ENCODE data around the gene P2RX5. TPM values are rescaled to one million over a fixed set of nuclear protein-coding genes. Genes with fewer than 3 reads are reported as not detected.

P2RX5 gene
- total and polyA plus RNA-seq, 10 of the 15 experiments (the other 5 are each of a cell fraction or from before 2014, with no cell fraction given): 6.9 to 28.8 (median 19.5) TPM

- H3K4me2 ChIP-seq (ENCODE audit: control insufficient read depth, insufficient read depth): no peak overlapping the region
- H3K4me1 ChIP-seq (ENCODE audit: control insufficient read depth, insufficient read depth, low read length): 0 out of 2 replicates have a peak, but pooled peaks cover 2% of the 10 kb centered on the region
- ChIA-PET POLR2A (no interaction called here), CTCF (no interaction called here), RAD21 (ENCODE audit: unreplicated experiment) (no interaction called here), SMC1A (ENCODE audit: uncharacterized antibody, unreplicated experiment) (no interaction called here)
- TF ChIP-seq NFYB (IDR thresholded peaks at IDR 0.05; ENCODE audit: insufficient read depth, low read depth, low read length): no peak
- no peak for TF ChIP-seq TCF7 (IDR thresholded peaks at IDR 0.05; ENCODE audit: borderline replicate concordance)
- no peak for TF ChIP-seq MXI1 (IDR thresholded peaks at IDR 0.05; ENCODE audit: low read depth, low read length)
- no peak for TF ChIP-seq HCFC1 (IDR thresholded peaks at IDR 0.05; ENCODE audit: low read length)
- TF ChIP-seq NFIC (IDR thresholded peaks at IDR 0.05; ENCODE audit: low read depth, low read length): no peak
- H3K27ac ChIP-seq (ENCODE audit: control insufficient read depth, insufficient read depth): no peak overlapping the region
- DNase-seq (ENCODE audit: low read depth, low spot score): no peak
- ATAC-seq: no peak
- no peak overlapping the region for H3K4me3 ChIP-seq
- in situ Hi-C loops (cut with MboI): no loop called here
- no TSS peak for BruUV-seq (replicated peaks)
- no peaks in the 10 kb centered on the region; the same call in 2 of the 3 replicates for H3K9me3 ChIP-seq (replicated peaks; ENCODE audit: control insufficient read depth, insufficient read depth, low read length)
- no peak overlapping the region for H3K9ac ChIP-seq (ENCODE audit: control insufficient read depth, insufficient read depth, low read length)
- no peak for FAIRE-seq
- WGBS (ENCODE audit: insufficient coverage, insufficient replicate concordance, low lambda C conversion rate, missing lambda C conversion rate): 81% methylated on average over 10 of the region's 10 CpGs
- no peaks in the 10 kb centered on the region for H3K36me3 ChIP-seq (ENCODE audit: control insufficient read depth in 2 of 2, insufficient read depth in 2 of 2, low read length in 1 of 2)
- H3K79me2 ChIP-seq (ENCODE audit: control insufficient read depth, insufficient read depth, low read length): no peaks in the 10 kb centered on the region
- intact Hi-C loops (cut with micrococcal nuclease; ENCODE audit: unreplicated experiment): no loop called here
- no peaks in the 10 kb centered on the region for H3K27me3 ChIP-seq (replicated peaks in 1 of 2; ENCODE audit: control insufficient read depth in 2 of 2, insufficient read depth in 2 of 2, low read length in 1 of 2)
- no peaks in the 10 kb centered on the region for H4K20me1 ChIP-seq (ENCODE audit: control insufficient read depth, insufficient read depth)
- H2AFZ ChIP-seq (ENCODE audit: control insufficient read depth, low read depth, low read length): no peak overlapping the region
These were observed 49.1 kb upstream of the P2RX5 start for GRCh38 chr17:3745071-3745470.

GRCh38 chr17:3744014-3744413, 48.1 kb upstream of the P2RX5 start:
- ATAC-seq (no peak), DNase-seq (ENCODE audit: low read depth, low spot score) (no peak), FAIRE-seq (no peak)
- in situ Hi-C loops (cut with MboI) (no loop called here), intact Hi-C loops (cut with micrococcal nuclease; ENCODE audit: unreplicated experiment) (no loop called here)
- Histone ChIP-seq H3K4me1 (ENCODE audit: control insufficient read depth, insufficient read depth, low read length) (0 out of 2 replicates have a peak, but pooled peaks cover 2% of the 10 kb centered on the region), H3K9me3 (replicated peaks; ENCODE audit: control insufficient read depth, insufficient read depth, low read length) (no peaks in the 10 kb centered on the region; the same call in 2 of the 3 replicates), H3K79me2 (ENCODE audit: control insufficient read depth, insufficient read depth, low read length) (no peaks in the 10 kb centered on the region), H3K4me3 (no peak overlapping the region), H3K4me2 (ENCODE audit: control insufficient read depth, insufficient read depth) (no peak overlapping the region), H3K27ac (ENCODE audit: control insufficient read depth, insufficient read depth) (no peak overlapping the region), H2AFZ (ENCODE audit: control insufficient read depth, low read depth, low read length) (no peak overlapping the region), H3K36me3 (ENCODE audit: control insufficient read depth in 2 of 2, insufficient read depth in 2 of 2, low read length in 1 of 2) (no peaks in the 10 kb centered on the region), H4K20me1 (ENCODE audit: control insufficient read depth, insufficient read depth) (no peaks in the 10 kb centered on the region), H3K27me3 (replicated peaks in 1 of 2; ENCODE audit: control insufficient read depth in 2 of 2, insufficient read depth in 2 of 2, low read length in 1 of 2) (no peaks in the 10 kb centered on the region), H3K9ac (ENCODE audit: control insufficient read depth, insufficient read depth, low read length) (no peak overlapping the region)
- WGBS (ENCODE audit: insufficient coverage, insufficient replicate concordance, low lambda C conversion rate, missing lambda C conversion rate): 89% methylated on average over 3 of the region's 3 CpGs
- BruUV-seq (replicated peaks): no TSS peak
- CTCF ChIA-PET: no interaction called here
- RAD21 ChIA-PET (ENCODE audit: unreplicated experiment): interaction anchor here (0.6 kb wide), 1 partner anchor 38 kb away, joined by 3 read pairs; no protein-coding TSS in a partner anchor
- TF ChIP-seq SP1 (IDR thresholded peaks at IDR 0.05; ENCODE audit: low read depth, low read length) (no peak), KLF5 (IDR thresholded peaks at IDR 0.05; ENCODE audit: partially characterized antibody) (no peak), JUNB (IDR thresholded peaks at IDR 0.05) (no peak), ZBTB11 (CRISPR knock-in tag; IDR thresholded peaks at IDR 0.05) (no peak), RELA (IDR thresholded peaks at IDR 0.05; ENCODE audit: borderline replicate concordance, partially characterized antibody) (no peak), ATF3 (IDR thresholded peaks at IDR 0.05; ENCODE audit: borderline replicate concordance, extremely low read depth, low read depth, low read length) (no peak), NR2F1 (conservative IDR thresholded peaks at IDR 0.05) (no peak), JUND (IDR thresholded peaks at IDR 0.05; ENCODE audit: low read depth, low read length) (no peak)
- TF ChIP-seq, protein P1, sequence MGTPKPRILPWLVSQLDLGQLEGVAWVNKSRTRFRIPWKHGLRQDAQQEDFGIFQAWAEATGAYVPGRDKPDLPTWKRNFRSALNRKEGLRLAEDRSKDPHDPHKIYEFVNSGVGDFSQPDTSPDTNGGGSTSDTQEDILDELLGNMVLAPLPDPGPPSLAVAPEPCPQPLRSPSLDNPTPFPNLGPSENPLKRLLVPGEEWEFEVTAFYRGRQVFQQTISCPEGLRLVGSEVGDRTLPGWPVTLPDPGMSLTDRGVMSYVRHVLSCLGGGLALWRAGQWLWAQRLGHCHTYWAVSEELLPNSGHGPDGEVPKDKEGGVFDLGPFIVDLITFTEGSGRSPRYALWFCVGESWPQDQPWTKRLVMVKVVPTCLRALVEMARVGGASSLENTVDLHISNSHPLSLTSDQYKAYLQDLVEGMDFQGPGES (IDR thresholded peaks at IDR 0.05): no peak
- POLR2A ChIA-PET: no interaction called here
- SMC1A ChIA-PET (ENCODE audit: uncharacterized antibody, unreplicated experiment): no interaction called here
